Nucleus accumbens (tissue), 56 donors: Measurements from ENCODE around the gene NLE1.
A peak's percentile ranks its signal among the peaks of the same experiment; 100 is the strongest.

Experiments used
- DNase-seq, 56 donors: peaks; one replicate each; lab custom pipeline; 2025; lab: John Stamatoyannopoulos, UW

Gene NLE1

DNA sequence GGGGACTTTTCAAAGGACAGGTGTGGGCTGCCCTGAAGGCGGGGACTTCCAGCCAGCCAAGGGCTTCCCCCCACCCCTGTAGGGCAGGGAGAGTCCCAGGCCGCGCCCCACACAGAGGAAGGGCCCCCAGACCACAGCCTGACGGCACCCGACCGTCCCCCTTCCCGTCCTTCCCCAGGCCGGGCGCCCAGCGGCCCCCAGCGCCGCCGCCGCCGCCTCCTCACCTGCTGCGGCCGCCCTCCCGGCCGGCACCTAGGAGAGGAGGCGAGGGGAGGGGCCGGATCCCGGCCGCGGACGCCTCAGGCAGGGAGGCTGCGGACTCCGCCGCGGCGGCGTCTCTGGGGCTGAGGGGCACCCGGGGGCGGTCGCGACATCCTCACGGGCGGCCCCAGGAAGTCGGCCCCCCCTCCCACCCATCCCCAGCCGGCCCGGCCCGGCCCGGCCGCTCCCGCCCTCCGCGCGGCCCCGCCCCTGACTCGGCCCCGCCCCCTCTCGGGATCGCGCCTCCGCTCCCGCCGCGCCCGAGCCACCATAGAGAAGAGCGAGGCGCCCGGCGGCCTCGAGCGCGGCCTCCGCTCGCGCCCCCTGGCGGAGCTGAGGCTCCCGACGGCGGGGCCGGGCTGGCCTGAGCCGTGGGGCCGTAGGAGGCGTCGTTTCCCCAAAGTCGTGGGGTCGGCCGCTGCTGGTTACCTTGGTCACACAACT lies 53.1 kb downstream of the NLE1 start:
- peak in 54 of 56 donors; percentile 38 to 93 (median 80) for DNase-seq

GRCh38 chr17:35088356-35088880 lies 53.7 kb downstream of the NLE1 start:
- DNase-seq = peak in 52 of 56 donors; percentile 19 to 83 (median 54)

- DNase-seq = peak in 19 of 56 donors; percentile 22 to 81 (median 53)
Measured at GRCh38 chr17:35087731-35088355, 54.3 kb downstream of the NLE1 start.

GRCh38 chr17:35086931-35087573 lies 55.1 kb downstream of the NLE1 start:
- no peak for DNase-seq

- DNase-seq = no peak
Measured at GRCh38 chr17:35086164-35086563, 55.9 kb downstream of the NLE1 start.

GRCh38 chr17:35084987-35085386 lies 57.1 kb downstream of the NLE1 start:
- DNase-seq = no peak

DNA sequence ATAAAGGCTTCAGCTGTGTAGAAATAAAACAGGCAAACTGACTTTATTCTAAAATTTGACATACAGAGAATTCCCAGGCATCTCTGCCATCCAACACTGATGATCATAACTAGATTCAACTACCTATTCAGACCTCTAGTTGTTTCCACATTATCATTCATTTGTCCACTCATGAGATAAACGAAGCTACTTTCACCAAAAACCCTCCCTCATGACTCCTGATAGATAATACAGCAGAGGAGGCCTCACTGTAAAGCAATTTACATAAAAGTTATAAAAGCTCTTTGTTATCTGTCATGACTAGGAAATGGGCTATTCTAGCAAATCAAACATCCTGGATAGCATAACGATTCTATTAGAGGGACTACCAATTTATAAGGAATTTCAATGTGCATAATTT lies 59.0 kb downstream of the NLE1 start:
- no peak for DNase-seq

- peak in 1 of 56 donors; percentile 20 for DNase-seq
Measured at GRCh38 chr17:35082073-35082657, 59.9 kb downstream of the NLE1 start.

GRCh38 chr17:35081638-35082037 lies 60.5 kb downstream of the NLE1 start:
- DNase-seq = no peak

- DNase-seq = no peak
Measured at GRCh38 chr17:35080536-35080935, 61.6 kb downstream of the NLE1 start.

GRCh38 chr17:35079547-35080423 lies 62.3 kb downstream of the NLE1 start:
- DNase-seq = no peak
